Limb (tissue), 2 donors: ENCODE measurements around the gene SCAF4.
"Not testable (repeated sequence)": the region's sequence is repeated elsewhere in the genome, so short reads cannot be mapped to it uniquely, and the experiment has no call there.

Source experiments
- DNase-seq, 2 donors: peaks; one replicate each; pipeline ENCODE4 v3.0.0-alpha.2; 2016; ENCODE audit errors: extremely low spot score in 2 of 2

Gene SCAF4

GRCh38 chr21:31650930-31651329 is 81.0 kb downstream of the SCAF4 start:
- DNase-seq: no peak

GRCh38 chr21:31647650-31648049 is 84.3 kb downstream of the SCAF4 start:
- no peak for DNase-seq

- no peak for DNase-seq
Observed at GRCh38 chr21:31644643-31645042, 87.3 kb downstream of the SCAF4 start.

- no peak for DNase-seq
Observed at GRCh38 chr21:31641416-31641922, 90.4 kb downstream of the SCAF4 start.

GRCh38 chr21:31636874-31637273 is 95.0 kb downstream of the SCAF4 start:
- DNase-seq: no peak

GRCh38 chr21:31634993-31635392 is 96.9 kb downstream of the SCAF4 start:
- DNase-seq: no peak

GRCh38 chr21:31631881-31632280 is 100.0 kb downstream of the SCAF4 start:
- not testable (repeated sequence) for DNase-seq

GRCh38 chr21:31629972-31630711 is 101.8 kb downstream of the SCAF4 start:
- DNase-seq: no peak

GRCh38 chr21:31624961-31625491 is 106.9 kb downstream of the SCAF4 start:
- DNase-seq: no peak

- DNase-seq: no peak
Observed at GRCh38 chr21:31624181-31624580, 107.7 kb downstream of the SCAF4 start.

GRCh38 chr21:31623664-31624063 is 108.3 kb downstream of the SCAF4 start:
- no peak for DNase-seq

GRCh38 chr21:31622397-31622796 is 109.5 kb downstream of the SCAF4 start:
- DNase-seq: no peak
